ENCODE results near the gene FLAD1. TPM values are rescaled to one million over a fixed set of nuclear protein-coding genes. Genes with fewer than 3 reads are reported as not detected.

Gene FLAD1
- total RNA-seq, 1 donor from 2014 or later, result 60.2 TPM

DNA sequence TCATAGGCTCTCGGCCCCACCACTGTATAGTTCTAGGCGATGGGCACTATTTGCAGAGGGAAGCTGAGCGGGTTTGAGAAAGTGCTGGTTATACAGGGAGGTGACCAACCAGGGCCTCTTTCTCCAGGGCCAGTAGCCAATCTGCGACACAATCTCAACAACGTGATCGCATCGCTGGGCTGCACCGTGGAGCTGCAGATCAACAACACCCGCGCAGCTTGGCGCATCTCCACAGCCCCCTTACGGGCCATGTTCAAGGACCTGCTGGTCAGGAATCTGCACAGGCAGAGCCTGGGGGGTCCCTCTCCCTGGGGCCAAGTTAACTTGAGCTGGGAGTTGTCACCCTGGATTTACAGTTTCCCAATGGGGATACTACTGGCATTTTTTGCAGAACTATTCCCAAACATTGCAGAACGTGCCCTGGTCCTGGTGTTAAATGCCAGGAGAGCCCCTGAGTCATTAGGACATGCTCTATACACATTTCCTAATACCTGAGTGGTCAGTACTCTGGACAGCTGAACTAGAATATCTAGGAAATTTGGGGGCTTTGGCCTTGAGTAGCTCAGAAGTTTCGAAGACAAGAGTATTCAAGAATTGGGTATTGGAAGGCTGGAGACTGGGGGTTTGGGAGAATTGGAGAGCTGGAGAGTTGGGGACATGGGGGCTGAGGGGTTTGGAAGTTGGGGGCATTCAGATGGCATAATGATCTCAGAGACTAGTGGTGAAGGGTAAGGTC is 57.4 kb downstream of the FLAD1 start:
- no peak for DNase-seq (ENCODE audit: low spot score)
- no peak overlapping the region for H3K4me3 Mint-ChIP-seq (ENCODE audit: low read depth)
- no peaks in the 10 kb centered on the region for H3K9me3 Mint-ChIP-seq
- peaks cover 14% of the 10 kb centered on the region for H3K4me1 Mint-ChIP-seq (ENCODE audit: low read depth)
- H3K27ac Mint-ChIP-seq, result no peak overlapping the region
- intact Hi-C loops (cut with micrococcal nuclease), result no loop called here
- peaks cover 7% of the 10 kb centered on the region for H3K27me3 Mint-ChIP-seq (ENCODE audit: low read depth)
- H3K36me3 Mint-ChIP-seq (ENCODE audit: low read depth), result no peaks in the 10 kb centered on the region

Other genes starting within 250 kb of the FLAD1 start
- 0.39 and 0.91 TPM in 2 replicates for gene KCNN3, start 113.1 kb upstream of the FLAD1 start, total RNA-seq
- 44.7 and 44.8 TPM in 2 replicates for gene PMVK, start 46.6 kb upstream of the FLAD1 start, total RNA-seq
- gene PBXIP1, start 27.2 kb upstream of the FLAD1 start, total RNA-seq, result 23.6 and 25.3 TPM in 2 replicates
- 30.4 and 30.6 TPM in 2 replicates for gene PYGO2, start 21.6 kb upstream of the FLAD1 start, total RNA-seq
- 55.4 and 56.1 TPM in 2 replicates for gene SHC1, start 12.6 kb upstream of the FLAD1 start, total RNA-seq
- 169 and 178 TPM in 2 replicates for gene CKS1B, start 8.7 kb upstream of the FLAD1 start, total RNA-seq
- gene LENEP, start 10.2 kb downstream of the FLAD1 start, total RNA-seq, result 0.48 and 2.0 TPM in 2 replicates
- 147 and 154 TPM in 2 replicates for gene ZBTB7B, start 19.5 kb downstream of the FLAD1 start, total RNA-seq
- gene DCST2, start 50.4 kb downstream of the FLAD1 start, total RNA-seq, result 0.21 and 0.80 TPM in 2 replicates
- gene DCST1, start 50.5 kb downstream of the FLAD1 start, total RNA-seq, result 0.11 TPM in 1 of 2 replicates, not detected in the other
- gene ADAM15, start 68.0 kb downstream of the FLAD1 start, total RNA-seq, result 72.0 and 74.8 TPM in 2 replicates
- 9.2 and 10.5 TPM in 2 replicates for gene EFNA4, start 80.4 kb downstream of the FLAD1 start, total RNA-seq
- gene EFNA3, start 95.5 kb downstream of the FLAD1 start, total RNA-seq, result 6.0 and 7.1 TPM in 2 replicates
- gene EFNA1, start 144.5 kb downstream of the FLAD1 start, total RNA-seq, result 0.18 and 0.39 TPM in 2 replicates
- 56.9 and 58.0 TPM in 2 replicates for gene SLC50A1, start 152.5 kb downstream of the FLAD1 start, total RNA-seq
- gene DPM3, start 157.2 kb downstream of the FLAD1 start, total RNA-seq, result 49.0 and 51.0 TPM in 2 replicates
- gene KRTCAP2, start 190.0 kb downstream of the FLAD1 start, total RNA-seq, result 237 and 247 TPM in 2 replicates
- gene TRIM46, start 190.5 kb downstream of the FLAD1 start, total RNA-seq, result 10.7 and 11.5 TPM in 2 replicates
- 10.4 and 13.1 TPM in 2 replicates for gene THBS3, start 224.6 kb downstream of the FLAD1 start, total RNA-seq
- gene MTX1, start 225.4 kb downstream of the FLAD1 start, total RNA-seq, result 58.6 and 64.0 TPM in 2 replicates

Data from activated T-helper 2 cell treated with anti-CD3 and anti-CD28 coated beads, Interferon-gamma antibody, Interleukin-2, Interleukin-4, amounts not matched to agents 10 μg/mL and 5 μg/mL and 100 μg/mL, durations not matched to agents 14 hours and 24 hours and 36 hours (primary cell).